Epithelial cell of prostate (primary cell): ENCODE data around the gene GGT5.
"Not testable (repeated sequence)": the region's sequence is repeated elsewhere in the genome, so short reads cannot be mapped to it uniquely, and the experiment has no call there.

Experiments used
- DNase-seq: peaks from one replicate; pipeline ENCODE4 v3.0.0-alpha.2; 2011; ENCODE audit warnings: low read depth, low spot score
- H3K27ac ChIP-seq: fragments of 450-650 bp; 2 replicates; pipeline ENCODE4 v1.5.1; 2017; ENCODE audit warnings: mild to moderate bottlenecking

GGT5 gene

DNA sequence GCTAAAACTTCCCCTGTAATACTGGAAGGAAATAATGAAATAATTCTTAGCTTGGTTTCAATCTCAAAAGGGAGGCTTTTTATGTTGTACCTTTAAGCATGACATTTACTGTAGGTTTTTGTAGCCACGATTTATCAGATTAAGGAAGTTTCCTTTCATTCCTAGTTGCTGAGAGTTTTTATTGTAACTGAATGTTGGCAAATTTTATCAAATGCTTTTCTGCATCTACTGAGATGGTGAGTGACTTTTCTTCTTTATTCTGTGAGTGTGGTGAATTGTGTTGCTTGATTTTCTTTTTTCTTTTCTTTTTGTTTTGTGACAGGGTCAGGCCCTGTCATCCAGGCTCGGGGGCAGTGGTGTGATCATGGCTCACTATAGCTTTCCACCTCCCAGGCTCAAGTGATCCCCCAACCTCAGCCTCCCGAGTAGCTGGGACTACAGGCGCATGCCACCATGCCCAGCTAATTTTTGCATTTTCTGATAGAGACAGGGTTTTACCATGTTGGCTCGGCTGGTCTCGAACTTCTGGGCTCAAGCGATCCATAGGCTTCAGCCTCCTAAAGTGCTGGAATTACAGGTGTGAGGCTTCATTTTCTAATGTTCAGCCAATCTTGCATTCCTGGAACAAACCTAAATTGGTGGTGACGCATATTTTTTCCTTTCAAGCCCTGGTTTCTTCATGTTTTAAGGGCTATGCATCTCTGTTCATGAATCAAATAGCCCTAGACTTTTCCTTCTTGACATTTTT, 37.4 kb downstream of the GGT5 start:
- DNase-seq, result no peak
- peak overlapping the region; percentile 100 for H3K27ac ChIP-seq

DNA sequence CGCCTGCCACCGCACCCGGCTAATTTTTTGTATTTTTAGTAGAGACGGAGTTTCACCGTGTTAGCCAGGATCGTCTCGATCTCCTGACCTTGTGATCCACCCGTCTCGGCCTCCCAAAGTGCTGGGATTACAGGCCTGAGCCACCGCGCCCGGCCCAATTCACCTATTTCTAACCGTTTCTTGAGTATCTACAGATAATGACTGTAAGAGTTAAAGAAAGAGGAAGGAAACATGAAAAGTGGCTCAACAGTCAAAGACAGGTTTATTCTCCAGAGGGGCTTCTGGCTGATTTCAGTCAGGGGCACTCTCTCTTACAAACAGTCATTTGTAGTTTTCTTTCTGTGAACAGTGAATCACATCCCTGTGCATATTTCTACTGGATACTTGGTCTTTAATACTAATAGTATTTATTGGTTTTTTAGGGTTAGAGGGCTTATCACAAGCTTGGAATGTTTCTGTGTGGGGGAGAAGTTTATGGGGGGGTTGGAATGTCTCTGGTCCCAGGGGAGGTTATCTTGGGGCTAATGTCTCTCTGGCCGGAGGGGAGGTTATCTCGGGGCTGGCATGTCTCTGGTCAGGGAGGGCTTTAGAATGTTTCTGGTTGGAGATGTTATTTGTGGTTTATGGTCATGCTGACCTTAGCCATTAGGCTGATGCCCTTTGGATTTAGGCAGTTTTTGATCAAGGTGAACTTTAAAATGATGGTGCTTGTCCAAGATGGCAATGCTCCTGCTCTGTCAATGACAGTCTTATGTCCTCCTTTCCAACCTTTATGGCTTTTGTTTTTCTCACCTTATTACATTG, 38.2 kb downstream of the GGT5 start:
- DNase-seq, result not testable (repeated sequence)
- peak overlapping the region; percentile 100 for H3K27ac ChIP-seq

DNA sequence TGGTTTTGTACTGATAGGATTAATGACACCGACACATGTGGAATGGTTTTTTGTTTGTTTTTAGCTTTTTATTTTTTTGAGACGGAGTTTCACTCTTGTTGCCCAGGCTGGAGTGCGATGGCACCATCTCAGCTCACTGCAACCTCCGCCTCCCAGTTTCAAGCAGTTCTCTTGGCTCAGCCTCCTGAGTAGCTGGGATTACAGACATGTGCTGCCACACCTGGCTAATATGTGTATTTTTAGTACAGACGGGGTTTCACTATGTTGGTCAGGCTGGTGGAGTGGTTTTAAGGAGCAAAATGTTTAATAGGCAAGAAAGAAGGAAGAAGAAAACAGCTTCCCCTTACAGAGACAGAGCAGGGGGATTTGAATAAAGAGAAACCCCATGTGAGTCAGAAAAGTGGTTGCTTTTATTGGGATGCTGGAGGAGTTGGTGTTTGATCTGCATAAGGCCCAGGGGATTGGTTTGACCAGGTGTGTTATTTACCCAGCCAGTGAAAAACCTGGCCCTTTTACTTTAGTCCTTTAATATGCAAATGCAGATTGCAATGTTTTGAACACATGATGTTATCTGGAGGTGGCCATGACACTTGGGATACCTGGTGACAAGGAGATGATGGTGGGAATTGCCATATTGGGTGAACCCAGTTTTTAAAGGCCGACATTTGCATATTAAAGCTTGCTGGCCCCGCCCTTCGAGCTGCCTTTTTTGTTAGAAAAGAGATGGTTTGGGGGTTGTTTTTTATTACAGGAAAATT, 39.3 kb downstream of the GGT5 start:
- no peak for DNase-seq
- peak overlapping the region; percentile 100 for H3K27ac ChIP-seq

- not testable (repeated sequence) for DNase-seq, H3K27ac ChIP-seq
Observed at GRCh38 chr22:24203856-24204255, 41.0 kb downstream of the GGT5 start.

- DNase-seq, result no peak
- H3K27ac ChIP-seq, result no peak overlapping the region
Observed at GRCh38 chr22:24201681-24202614, 42.9 kb downstream of the GGT5 start.

DNA sequence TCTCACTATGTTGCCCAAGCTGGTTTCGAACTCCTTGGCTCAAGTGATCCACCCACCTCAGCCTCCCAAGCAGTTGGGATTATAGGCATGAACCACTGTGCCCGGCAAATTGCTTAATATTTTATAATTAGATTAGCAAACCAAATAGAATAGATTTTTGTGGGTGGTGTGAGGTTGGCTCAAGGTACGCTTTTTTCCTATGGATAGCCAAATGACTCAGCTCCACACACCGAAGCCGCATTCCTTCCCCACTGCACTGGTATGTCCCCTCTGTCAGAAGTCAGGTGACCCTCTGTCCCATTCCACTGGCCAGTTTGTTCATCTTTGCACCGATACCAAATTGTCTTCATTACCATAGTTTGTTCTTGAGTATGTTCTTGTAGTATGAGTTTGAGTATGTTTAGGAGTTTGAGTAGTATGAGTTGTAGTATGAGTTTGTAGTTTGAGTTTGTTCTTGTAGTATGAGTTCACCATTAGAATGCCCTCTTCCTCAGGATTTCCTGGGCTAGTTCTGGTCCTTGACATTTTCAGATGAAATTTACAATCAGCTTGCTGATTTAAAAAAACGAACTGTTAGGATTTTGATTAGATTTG, 44.2 kb downstream of the GGT5 start:
- DNase-seq, result no peak
- peak overlapping the region; percentile 28 for H3K27ac ChIP-seq

DNA sequence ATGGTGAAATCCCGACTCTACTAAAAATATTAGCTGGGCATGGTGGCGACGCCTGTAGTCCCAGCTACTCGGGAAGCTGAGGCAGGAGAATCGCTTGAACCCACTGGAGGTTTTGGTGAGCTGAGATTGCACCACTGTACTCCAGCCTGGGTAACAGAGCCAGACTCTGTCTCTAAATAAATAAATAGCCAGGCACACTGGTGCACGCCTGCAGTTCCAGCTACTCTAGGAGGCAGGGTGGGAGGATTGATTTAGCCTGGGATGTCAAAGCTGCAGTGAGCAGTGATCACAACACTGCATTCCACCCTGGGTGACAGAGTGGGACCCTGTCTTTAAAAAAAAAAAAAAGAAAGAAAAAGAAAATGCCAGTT, 46.2 kb downstream of the GGT5 start:
- no peak for DNase-seq

DNA sequence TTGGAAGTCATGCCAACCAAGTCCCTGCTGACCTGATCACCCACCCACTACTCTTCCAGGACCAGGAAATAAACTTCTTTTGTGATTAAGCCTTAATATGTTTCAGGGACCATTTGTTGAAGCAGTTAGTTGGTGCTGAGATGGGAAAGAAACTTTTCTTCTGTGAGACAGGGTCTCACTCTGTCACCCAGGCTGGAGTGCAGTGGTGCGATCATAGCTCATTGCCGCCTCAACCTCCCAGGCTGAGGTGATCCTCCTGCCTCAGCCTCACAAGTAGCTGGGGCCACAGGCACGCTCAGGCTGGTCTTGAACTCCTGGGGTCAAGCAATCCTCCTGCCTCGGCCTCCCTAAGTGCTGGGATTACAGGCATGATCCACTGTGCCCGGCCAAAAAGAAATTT, 53.0 kb downstream of the GGT5 start:
- no peak overlapping the region for H3K27ac ChIP-seq
- DNase-seq, result no peak

More for the DNA sequence above, 46.2 kb downstream of the GGT5 start:
- no peak overlapping the region for H3K27ac ChIP-seq

- DNase-seq, result no peak
- no peak overlapping the region for H3K27ac ChIP-seq
Observed at GRCh38 chr22:24191381-24191841, 53.5 kb downstream of the GGT5 start.

DNA sequence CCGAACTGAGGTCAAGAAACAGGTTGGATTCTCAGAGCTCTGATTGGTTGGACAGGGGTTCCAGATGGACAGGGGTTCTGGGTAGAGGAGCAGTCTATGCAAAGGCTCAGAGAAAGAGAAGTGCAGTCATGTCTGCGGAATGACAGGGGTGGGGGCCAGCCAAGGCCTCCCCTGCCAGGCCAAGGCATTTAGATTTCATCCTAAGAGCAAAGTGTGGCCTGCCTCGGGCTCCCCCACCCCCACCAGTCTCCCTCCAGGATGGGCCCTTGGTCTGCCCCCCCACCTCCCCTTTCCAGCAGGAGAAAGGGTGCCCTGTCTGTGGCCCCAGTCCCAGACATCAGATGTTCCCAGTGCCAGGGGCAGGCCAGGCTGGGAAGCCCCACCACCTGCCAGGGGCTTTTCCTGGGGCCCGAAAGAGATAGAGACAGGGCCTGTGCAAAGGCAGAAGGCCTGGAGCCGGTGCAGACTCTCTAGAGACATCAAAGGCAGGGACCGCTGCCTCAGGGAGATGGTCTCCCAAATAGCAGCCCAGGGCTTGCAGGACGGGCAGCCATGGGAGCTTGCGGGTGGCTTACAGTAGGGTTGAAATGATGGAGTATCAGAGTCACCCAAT, 54.2 kb downstream of the GGT5 start:
- H3K27ac ChIP-seq, result no peak overlapping the region
- DNase-seq, result no peak

DNA sequence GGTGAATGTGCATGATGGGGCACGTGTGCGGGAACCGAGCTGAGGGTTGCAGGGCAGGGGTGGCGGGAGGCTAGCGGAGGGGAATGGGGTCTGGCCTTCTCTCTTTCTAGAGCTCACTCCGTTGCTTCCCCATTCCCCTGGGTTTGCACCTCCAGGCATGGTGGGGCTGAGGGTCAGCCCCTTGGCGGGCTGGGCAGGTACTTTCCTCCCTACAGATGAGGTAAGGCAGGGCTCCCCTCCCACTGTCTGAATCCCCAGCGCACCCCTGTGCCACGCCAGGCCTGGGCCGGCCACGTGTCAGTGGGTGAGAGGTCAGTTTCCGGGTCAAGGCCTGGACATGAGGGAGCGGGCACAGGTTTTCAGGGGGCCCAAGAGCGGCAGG, 54.7 kb downstream of the GGT5 start:
- DNase-seq, result no peak
- H3K27ac ChIP-seq, result no peak overlapping the region

DNA sequence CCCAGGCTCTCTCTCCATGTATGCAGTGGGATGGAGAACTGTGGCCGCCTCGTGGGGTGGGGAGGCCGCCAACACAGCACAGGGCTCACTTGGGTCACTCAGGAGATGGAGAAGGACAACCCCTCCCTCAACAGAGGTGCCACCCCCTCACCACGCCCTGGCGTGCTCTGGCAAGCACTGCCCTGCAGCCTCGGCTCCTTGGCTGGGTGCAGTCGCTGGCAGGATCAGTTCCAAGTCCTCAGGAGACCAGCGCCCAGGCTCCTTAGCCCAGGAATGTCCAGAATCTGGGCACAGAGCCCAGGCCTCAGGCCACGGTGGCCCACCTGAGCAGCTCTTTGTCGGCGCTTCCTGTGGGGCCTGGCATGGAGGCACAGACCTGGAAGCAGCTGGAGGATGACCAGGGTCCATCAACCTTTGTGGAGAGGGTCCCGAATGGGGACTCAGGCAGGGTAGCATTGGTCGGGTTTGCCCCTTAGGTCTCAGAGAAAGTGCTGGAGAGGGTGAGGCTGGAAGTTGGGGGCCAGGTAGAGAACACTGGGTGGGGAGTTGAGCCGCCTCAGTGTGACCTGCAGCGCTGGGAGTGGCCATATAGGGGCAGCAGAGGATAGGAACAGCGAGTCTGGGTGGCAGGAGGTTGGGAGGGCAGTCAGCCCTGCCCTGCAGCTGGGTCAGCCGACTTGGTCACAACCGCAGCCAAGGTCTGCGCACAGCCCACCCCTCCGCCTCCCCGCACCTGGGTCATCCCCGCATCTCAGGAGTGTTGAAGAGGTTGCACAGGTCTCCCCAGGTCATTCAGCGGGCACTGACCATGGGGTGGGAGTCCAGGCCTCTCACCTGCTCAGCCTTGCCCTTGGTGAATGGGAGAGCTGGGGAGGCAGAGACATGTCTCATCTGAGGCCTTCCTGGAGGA, 55.4 kb downstream of the GGT5 start:
- no peak overlapping the region for H3K27ac ChIP-seq
- DNase-seq, result no peak

DNA sequence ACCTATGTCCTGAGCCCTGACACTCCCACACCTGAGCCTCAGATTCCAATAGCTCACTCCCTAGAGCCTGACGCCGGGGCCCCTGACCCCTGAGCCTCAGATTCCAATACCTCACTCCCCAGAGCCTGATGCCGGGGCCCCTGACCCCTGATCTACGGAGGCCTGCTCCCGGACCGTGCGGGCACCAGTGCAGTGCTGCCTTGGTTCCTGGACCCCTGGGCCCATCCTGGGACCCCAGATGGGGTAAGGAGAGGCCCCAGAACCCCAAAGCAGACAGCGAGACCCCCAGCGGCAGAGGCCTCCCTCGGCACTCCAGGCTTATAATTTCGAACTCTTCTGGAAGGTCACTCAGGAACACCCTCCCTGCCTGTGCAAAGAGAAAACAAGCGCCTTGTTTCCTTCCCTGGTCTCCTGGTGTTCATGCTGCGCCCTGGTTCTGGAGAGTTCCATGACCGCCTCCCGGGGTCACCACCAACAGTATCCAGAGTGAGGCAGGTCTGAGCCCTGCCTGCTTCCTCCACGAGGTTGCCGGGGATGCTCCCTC, 56.1 kb downstream of the GGT5 start:
- DNase-seq, result no peak

DNA sequence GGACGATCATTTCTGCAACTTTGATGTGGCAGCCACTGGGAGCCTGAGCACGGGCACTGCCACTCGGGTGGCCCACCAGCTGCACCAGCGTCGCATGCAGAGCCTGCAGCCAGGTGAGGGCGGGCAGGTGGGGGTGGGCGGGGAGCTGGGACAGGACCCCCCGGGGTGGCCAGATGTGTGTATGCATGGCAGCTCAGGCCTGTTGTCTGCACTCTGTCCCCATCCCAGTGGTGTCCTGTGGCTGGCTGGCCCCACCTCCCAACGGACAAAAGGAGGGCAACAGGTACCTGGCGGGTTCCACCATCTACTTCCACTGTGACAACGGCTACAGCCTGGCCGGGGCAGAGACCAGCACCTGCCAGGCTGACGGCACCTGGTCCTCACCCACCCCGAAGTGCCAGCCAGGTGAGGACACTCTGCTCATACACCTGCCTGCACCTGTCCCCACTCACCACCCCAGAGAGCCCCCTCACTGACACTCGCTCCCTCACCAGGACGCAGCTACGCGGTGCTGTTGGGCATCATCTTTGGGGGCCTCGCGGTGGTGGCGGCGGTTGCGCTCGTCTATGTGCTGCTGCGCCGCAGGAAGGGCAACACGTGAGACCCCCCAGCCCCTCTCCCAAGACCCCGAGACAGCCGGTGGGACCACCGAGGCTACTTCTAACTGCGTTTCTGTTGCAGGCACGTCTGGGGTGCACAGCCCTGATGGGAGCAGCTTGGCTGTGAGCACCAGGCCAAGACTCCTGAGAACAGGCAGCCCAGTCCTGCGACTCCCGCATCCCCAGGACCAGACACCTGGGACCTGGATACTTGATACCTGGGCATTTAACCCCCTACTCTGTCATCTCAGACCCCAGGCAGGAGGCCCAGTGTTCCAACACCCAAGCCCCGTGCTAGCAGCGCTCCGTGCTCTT, 56.9 kb downstream of the GGT5 start:
- H3K27ac ChIP-seq, result no peak overlapping the region
- no peak for DNase-seq

More for the DNA sequence above, 56.1 kb downstream of the GGT5 start:
- no peak overlapping the region for H3K27ac ChIP-seq

- no peak for DNase-seq
- H3K27ac ChIP-seq, result no peak overlapping the region
Observed at GRCh38 chr22:24186892-24187670, 57.8 kb downstream of the GGT5 start.

DNA sequence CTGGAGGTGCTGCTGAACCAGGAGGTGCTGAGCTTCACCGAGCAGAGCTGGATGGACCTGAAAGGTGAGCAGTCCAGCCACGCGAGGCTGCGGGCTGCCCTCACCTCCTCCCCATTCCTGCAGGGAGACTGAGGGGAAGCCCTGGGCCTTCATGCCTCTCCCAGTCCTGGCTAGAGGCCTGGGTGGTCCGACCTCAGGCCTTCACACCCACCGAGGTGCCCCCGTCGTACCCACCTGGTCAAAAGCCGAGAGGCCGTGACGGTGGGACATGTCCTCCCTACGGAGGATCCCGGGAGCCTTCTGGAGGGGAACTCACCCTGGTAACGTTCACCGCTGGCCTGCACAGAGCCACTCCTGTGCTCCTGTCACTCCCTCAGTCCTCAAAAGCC, 58.5 kb downstream of the GGT5 start:
- H3K27ac ChIP-seq, result no peak overlapping the region
- no peak for DNase-seq
